CD4-positive, alpha-beta T cell treated with Interleukin-4 for 1 hour (primary cell): Measurements from ENCODE around the gene CYP4F22.
"Not testable (repeated sequence)": the region's sequence is repeated elsewhere in the genome, so short reads cannot be mapped to it uniquely, and the experiment has no call there.

ENCODE experiments used
- DNase-seq, 2 donors: peaks; one replicate each; pipeline ENCODE4 v3.0.0-alpha.2; 2020 to 2022

CYP4F22 gene

GRCh38 chr19:15508035-15508710 is at the start of gene CYP4F22:
Gene CYP4F22 (plus strand): TSS chr19:15508525. CDS start chr19:15525337, 16,812 bp downstream.
- peak in 1 of 2 donors; percentile 18 for DNase-seq

- no peak for DNase-seq
These were observed 46.6 kb upstream of the CYP4F22 start for GRCh38 chr19:15461694-15462093.

- peak; percentile 80 to 84 for DNase-seq
These were observed 44.4 kb upstream of the CYP4F22 start for GRCh38 chr19:15463861-15464371.

- DNase-seq: peak; percentile 67 to 76
These were observed 43.6 kb upstream of the CYP4F22 start, which contains the start of gene RASAL3 for GRCh38 chr19:15464394-15465385. Gene RASAL3 (minus strand): TSS chr19:15464544. CDS start chr19:15464358, 186 bp downstream.

- peak; percentile 69 to 85 for DNase-seq
These were observed 41.2 kb upstream of the CYP4F22 start for GRCh38 chr19:15466851-15467733.

- DNase-seq: no peak
These were observed 40.6 kb upstream of the CYP4F22 start for GRCh38 chr19:15467734-15468214.

GRCh38 chr19:15468675-15469512 is 39.4 kb upstream of the CYP4F22 start:
- no peak for DNase-seq

- DNase-seq: peak in 1 of 2 donors; percentile 36
These were observed 38.6 kb upstream of the CYP4F22 start for GRCh38 chr19:15469513-15470297.

- DNase-seq: no peak
These were observed 36.7 kb upstream of the CYP4F22 start for GRCh38 chr19:15471639-15472101.

GRCh38 chr19:15473821-15474220 is 34.5 kb upstream of the CYP4F22 start:
- not testable (repeated sequence) for DNase-seq

- DNase-seq: no peak
These were observed 33.2 kb upstream of the CYP4F22 start for GRCh38 chr19:15475169-15475568.

GRCh38 chr19:15475611-15476010 is 32.7 kb upstream of the CYP4F22 start:
- no peak for DNase-seq

- DNase-seq: no peak
These were observed 32.0 kb upstream of the CYP4F22 start for GRCh38 chr19:15476325-15476724.

GRCh38 chr19:15479391-15480345 is 28.7 kb upstream of the CYP4F22 start, which contains the start of gene PGLYRP2:
Gene PGLYRP2 (minus strand): TSS chr19:15479501. CDS start chr19:15479371, 130 bp downstream.
- DNase-seq: peak in 1 of 2 donors; percentile 38

GRCh38 chr19:15480996-15481395 is 27.3 kb upstream of the CYP4F22 start:
- not testable (repeated sequence) for DNase-seq

- DNase-seq: not testable (repeated sequence)
These were observed 22.6 kb upstream of the CYP4F22 start for GRCh38 chr19:15485768-15486167.

GRCh38 chr19:15487038-15487437 is 21.3 kb upstream of the CYP4F22 start:
- DNase-seq: no peak

- DNase-seq: no peak
These were observed 19.7 kb upstream of the CYP4F22 start for GRCh38 chr19:15488489-15489226.
